Measurements from ENCODE around the gene ARHGEF16.

Gene ARHGEF16

GRCh38 chr1:3521426-3521825 is 67.0 kb downstream of the ARHGEF16 start:
- no peak for DNase-seq

- no peak for DNase-seq
Measured at GRCh38 chr1:3522112-3522511, 67.6 kb downstream of the ARHGEF16 start.

- DNase-seq, result no peak
Measured at GRCh38 chr1:3522564-3523265, 68.2 kb downstream of the ARHGEF16 start.

GRCh38 chr1:3523980-3524379 is 69.5 kb downstream of the ARHGEF16 start:
- no peak for DNase-seq

GRCh38 chr1:3524556-3525203 is 70.2 kb downstream of the ARHGEF16 start:
- no peak for DNase-seq

- no peak for DNase-seq
Measured at GRCh38 chr1:3525551-3526482, 71.4 kb downstream of the ARHGEF16 start.

GRCh38 chr1:3527774-3528173 is 73.3 kb downstream of the ARHGEF16 start:
- DNase-seq, result no peak

GRCh38 chr1:3529099-3529729 is 74.7 kb downstream of the ARHGEF16 start:
- no peak for DNase-seq

- DNase-seq, result peak; percentile 20
Measured at GRCh38 chr1:3530086-3530925, 75.8 kb downstream of the ARHGEF16 start.

Data from NCI-H510A treated with DMSO at 0.1 percent for 48 hours (cell line).